ENCODE results near the gene ARFGEF2.

DNA sequence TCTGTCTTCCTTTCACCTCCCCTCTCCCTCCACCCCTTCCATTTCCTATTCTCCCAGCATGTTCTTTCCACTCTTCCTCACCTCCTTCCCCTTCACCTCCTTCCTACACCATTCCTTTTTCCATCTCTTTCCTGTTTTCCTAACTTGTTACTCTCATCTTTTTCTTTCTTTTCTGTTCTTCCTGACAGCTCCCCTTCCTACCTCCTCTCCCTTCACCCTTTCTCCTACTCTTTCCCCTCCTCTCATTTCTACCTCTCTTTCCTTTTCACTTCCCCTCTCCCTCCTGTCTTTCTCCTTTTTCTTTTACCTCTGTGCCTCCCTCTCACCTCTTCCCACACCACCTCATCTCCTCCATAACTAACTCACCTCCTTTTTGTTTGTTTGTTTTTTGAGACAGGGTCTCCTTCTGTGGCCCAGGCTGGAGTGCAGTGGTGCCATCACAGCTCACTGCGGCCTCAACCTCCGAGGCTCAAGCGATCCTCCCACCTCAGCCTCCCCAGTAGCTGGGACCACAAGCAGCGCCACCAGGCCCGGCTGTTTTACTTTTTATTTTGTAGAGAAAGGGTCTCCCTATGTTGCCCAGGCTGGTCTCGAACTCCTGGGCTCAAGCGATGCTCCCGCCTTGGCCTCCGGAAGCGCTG is 864 bp upstream of the ARFGEF2 start:
- TF ChIP-seq ZNF274 (IDR thresholded peaks at IDR 0.05; ENCODE audit: low read depth, low read length) (no peak), EZH2 (IDR thresholded peaks at IDR 0.05) (no peak), EZH2phosphoT487 (IDR thresholded peaks at IDR 0.05; ENCODE audit: borderline replicate concordance) (no peak), POLR2A (IDR thresholded peaks at IDR 0.05; ENCODE audit: borderline replicate concordance, extremely low read depth, insufficient read depth, insufficient read length) (no peak), TCF7L2 (IDR thresholded peaks at IDR 0.05; ENCODE audit: borderline replicate concordance, extremely low read depth, insufficient read depth, insufficient read length) (no peak), POLR2AphosphoS5 (IDR thresholded peaks at IDR 0.05; ENCODE audit: low read depth, low read length) (no peak), YY1 (IDR thresholded peaks at IDR 0.05; ENCODE audit: extremely low read depth, insufficient replicate concordance, low read depth, low read length) (no peak), ZBTB33 (IDR thresholded peaks at IDR 0.05; ENCODE audit: extremely low read depth, insufficient replicate concordance, low read length) (no peak), ZFX (IDR thresholded peaks at IDR 0.05) (no peak)
- TF ChIP-seq, protein P1, sequence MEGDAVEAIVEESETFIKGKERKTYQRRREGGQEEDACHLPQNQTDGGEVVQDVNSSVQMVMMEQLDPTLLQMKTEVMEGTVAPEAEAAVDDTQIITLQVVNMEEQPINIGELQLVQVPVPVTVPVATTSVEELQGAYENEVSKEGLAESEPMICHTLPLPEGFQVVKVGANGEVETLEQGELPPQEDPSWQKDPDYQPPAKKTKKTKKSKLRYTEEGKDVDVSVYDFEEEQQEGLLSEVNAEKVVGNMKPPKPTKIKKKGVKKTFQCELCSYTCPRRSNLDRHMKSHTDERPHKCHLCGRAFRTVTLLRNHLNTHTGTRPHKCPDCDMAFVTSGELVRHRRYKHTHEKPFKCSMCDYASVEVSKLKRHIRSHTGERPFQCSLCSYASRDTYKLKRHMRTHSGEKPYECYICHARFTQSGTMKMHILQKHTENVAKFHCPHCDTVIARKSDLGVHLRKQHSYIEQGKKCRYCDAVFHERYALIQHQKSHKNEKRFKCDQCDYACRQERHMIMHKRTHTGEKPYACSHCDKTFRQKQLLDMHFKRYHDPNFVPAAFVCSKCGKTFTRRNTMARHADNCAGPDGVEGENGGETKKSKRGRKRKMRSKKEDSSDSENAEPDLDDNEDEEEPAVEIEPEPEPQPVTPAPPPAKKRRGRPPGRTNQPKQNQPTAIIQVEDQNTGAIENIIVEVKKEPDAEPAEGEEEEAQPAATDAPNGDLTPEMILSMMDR (IDR thresholded peaks at IDR 0.05 in 2 of 3, conservative IDR thresholded peaks at IDR 0.05 in 1 of 3; ENCODE audit: borderline replicate concordance in 1 of 3, insufficient read depth in 1 of 3, low read depth in 2 of 3, low read length in 2 of 3) = no peak
- TF ChIP-seq, protein P2, sequence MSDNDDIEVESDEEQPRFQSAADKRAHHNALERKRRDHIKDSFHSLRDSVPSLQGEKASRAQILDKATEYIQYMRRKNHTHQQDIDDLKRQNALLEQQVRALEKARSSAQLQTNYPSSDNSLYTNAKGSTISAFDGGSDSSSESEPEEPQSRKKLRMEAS (IDR thresholded peaks at IDR 0.05) = no peak
- TF ChIP-seq, protein P3, sequence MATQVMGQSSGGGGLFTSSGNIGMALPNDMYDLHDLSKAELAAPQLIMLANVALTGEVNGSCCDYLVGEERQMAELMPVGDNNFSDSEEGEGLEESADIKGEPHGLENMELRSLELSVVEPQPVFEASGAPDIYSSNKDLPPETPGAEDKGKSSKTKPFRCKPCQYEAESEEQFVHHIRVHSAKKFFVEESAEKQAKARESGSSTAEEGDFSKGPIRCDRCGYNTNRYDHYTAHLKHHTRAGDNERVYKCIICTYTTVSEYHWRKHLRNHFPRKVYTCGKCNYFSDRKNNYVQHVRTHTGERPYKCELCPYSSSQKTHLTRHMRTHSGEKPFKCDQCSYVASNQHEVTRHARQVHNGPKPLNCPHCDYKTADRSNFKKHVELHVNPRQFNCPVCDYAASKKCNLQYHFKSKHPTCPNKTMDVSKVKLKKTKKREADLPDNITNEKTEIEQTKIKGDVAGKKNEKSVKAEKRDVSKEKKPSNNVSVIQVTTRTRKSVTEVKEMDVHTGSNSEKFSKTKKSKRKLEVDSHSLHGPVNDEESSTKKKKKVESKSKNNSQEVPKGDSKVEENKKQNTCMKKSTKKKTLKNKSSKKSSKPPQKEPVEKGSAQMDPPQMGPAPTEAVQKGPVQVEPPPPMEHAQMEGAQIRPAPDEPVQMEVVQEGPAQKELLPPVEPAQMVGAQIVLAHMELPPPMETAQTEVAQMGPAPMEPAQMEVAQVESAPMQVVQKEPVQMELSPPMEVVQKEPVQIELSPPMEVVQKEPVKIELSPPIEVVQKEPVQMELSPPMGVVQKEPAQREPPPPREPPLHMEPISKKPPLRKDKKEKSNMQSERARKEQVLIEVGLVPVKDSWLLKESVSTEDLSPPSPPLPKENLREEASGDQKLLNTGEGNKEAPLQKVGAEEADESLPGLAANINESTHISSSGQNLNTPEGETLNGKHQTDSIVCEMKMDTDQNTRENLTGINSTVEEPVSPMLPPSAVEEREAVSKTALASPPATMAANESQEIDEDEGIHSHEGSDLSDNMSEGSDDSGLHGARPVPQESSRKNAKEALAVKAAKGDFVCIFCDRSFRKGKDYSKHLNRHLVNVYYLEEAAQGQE (IDR thresholded peaks at IDR 0.05; ENCODE audit: low read depth) = no peak
